Neural progenitor cell (in vitro differentiated cells): ENCODE measurements around the gene BTBD9. TPM values are rescaled to one million over a fixed set of nuclear protein-coding genes. Genes with fewer than 3 reads are reported as not detected.

Source experiments
- DNase-seq: peaks from one replicate; pipeline ENCODE4 v3.0.0-alpha.2; 2016; ENCODE audit warnings: low spot score
- H2AFZ ChIP-seq: fragments of 200-600 bp; sonication (generic); replicated peaks from 2 replicates; pipeline ENCODE4 v1.6.1; 2016; ENCODE audit warnings: antibody characterized with exemption
- H3F3A ChIP-seq: fragments of 200-600 bp; sonication (generic); 2 replicates; pipeline ENCODE4 v1.6.1; 2016; ENCODE audit warnings: antibody characterized with exemption, low read depth
- H3K27ac ChIP-seq: fragments of 200-600 bp; sonication (generic); 2 replicates; pipeline ENCODE4 v1.5.1; 2016; ENCODE audit warnings: mild to moderate bottlenecking
- H3K27me3 ChIP-seq: fragments of 200-600 bp; sonication (generic); 2 replicates; pipeline ENCODE4 v1.6.1; 2016; ENCODE audit warnings: mild to moderate bottlenecking, moderate library complexity
- H3K36me3 ChIP-seq: fragments of 200-600 bp; sonication (generic); 2 replicates; pipeline ENCODE4 v1.5.1; 2016
- H3K4me1 ChIP-seq: fragments of 200-600 bp; sonication (generic); 2 replicates; pipeline ENCODE4 v1.6.1; 2016; ENCODE audit warnings: mixed run types
- H3K4me2 ChIP-seq: fragments of 200-600 bp; sonication (generic); 2 replicates; pipeline ENCODE4 v1.6.1; 2016
- H3K4me3 ChIP-seq: fragments of 200-600 bp; sonication (generic); 2 replicates; pipeline ENCODE4 v1.5.1; 2016
- H3K79me2 ChIP-seq: fragments of 200-600 bp; sonication (generic); 2 replicates; pipeline ENCODE4 v1.6.1; 2016; ENCODE audit warnings: low read depth
- H3K9ac ChIP-seq: fragments of 200-600 bp; sonication (generic); 2 replicates; pipeline ENCODE4 v1.6.1; 2016
- H3K9me3 ChIP-seq: fragments of 200-600 bp; sonication (generic); 2 replicates; pipeline ENCODE4 v1.5.1; 2016; ENCODE audit warnings: low read depth
- H4K20me1 ChIP-seq: fragments of 200-600 bp; sonication (generic); 2 replicates; pipeline ENCODE4 v1.6.1; 2016; ENCODE audit warnings: low read depth
- H3K27ac Mint-ChIP-seq: 3 replicates; pipeline ENCODE4 v1.8.0; 2021; ENCODE audit warnings: mixed read lengths
- H3K27me3 Mint-ChIP-seq: 2 replicates; pipeline ENCODE4 v1.8.0; 2022; ENCODE audit warnings: low read depth, mild to moderate bottlenecking, inconsistent platforms, moderate library complexity, mixed read lengths; ENCODE audit not compliant: insufficient read depth
- H3K36me3 Mint-ChIP-seq: 3 replicates; pipeline ENCODE4 v1.8.0; 2021; ENCODE audit warnings: mixed read lengths
- H3K4me1 Mint-ChIP-seq: 3 replicates; pipeline ENCODE4 v1.8.0; 2021; ENCODE audit warnings: mixed read lengths
- H3K4me3 Mint-ChIP-seq: 3 replicates; pipeline ENCODE4 v1.8.0; 2021; ENCODE audit warnings: mild to moderate bottlenecking, moderate library complexity, mixed read lengths
- H3K9me3 Mint-ChIP-seq: 3 replicates; pipeline ENCODE4 v1.8.0; 2020; ENCODE audit warnings: mixed read lengths
- EZH2 ChIP-seq: fragments of 200-600 bp; sonication (generic); IDR thresholded peaks from 2 replicates; pipeline ENCODE4 v1.6.1; 2017; ENCODE audit warnings: antibody characterized with exemption, mild to moderate bottlenecking, moderate library complexity
- EZH2phosphoT487 ChIP-seq: fragments of 200-600 bp; sonication (generic); IDR thresholded peaks from 2 replicates; pipeline ENCODE4 v1.6.1; 2017; ENCODE audit warnings: antibody characterized with exemption
- total RNA-seq: library from RNA; depleted of rRNA; stranded (reverse); fragments of >200 nt; gene quantifications from 2 replicates; pipeline ENCODE4 v1.2.3, GENCODE V29; 2015; ENCODE audit warnings: low replicate concordance
- TF ChIP-seq, protein P1 (sequence below): fragments of 200-600 bp; sonication (generic); IDR thresholded peaks from 2 replicates; pipeline ENCODE4 v1.5.1; 2017; ENCODE audit warnings: antibody characterized with exemption, mild to moderate bottlenecking

The BTBD9 gene
- total RNA-seq, 1 donor from 2014 or later, result 16.9 TPM

- Histone ChIP-seq H3K4me1 (peaks cover 8% of the 10 kb centered on the region), H3K79me2 (no peaks in the 10 kb centered on the region), H2AFZ (no peak overlapping the region), H3K4me2 (no peak overlapping the region), H3K4me3 (no peak overlapping the region), H3F3A (no peaks in the 10 kb centered on the region), H3K27me3 (no peaks in the 10 kb centered on the region), H3K27ac (no peak overlapping the region), H3K9me3 (no peaks in the 10 kb centered on the region), H4K20me1 (peaks cover 5% of the 10 kb centered on the region), H3K36me3 (no peaks in the 10 kb centered on the region), H3K9ac (no peak overlapping the region)
- H3K4me3 Mint-ChIP-seq, result no peak overlapping the region
- no peaks in the 10 kb centered on the region for H3K36me3 Mint-ChIP-seq
- no peak for DNase-seq
- H3K27ac Mint-ChIP-seq, result no peak overlapping the region
- no peaks in the 10 kb centered on the region for H3K27me3 Mint-ChIP-seq
- H3K9me3 Mint-ChIP-seq, result no peaks in the 10 kb centered on the region
- H3K4me1 Mint-ChIP-seq, result peaks cover 32% of the 10 kb centered on the region
- no peak for TF ChIP-seq EZH2phosphoT487
- TF ChIP-seq, protein P1, sequence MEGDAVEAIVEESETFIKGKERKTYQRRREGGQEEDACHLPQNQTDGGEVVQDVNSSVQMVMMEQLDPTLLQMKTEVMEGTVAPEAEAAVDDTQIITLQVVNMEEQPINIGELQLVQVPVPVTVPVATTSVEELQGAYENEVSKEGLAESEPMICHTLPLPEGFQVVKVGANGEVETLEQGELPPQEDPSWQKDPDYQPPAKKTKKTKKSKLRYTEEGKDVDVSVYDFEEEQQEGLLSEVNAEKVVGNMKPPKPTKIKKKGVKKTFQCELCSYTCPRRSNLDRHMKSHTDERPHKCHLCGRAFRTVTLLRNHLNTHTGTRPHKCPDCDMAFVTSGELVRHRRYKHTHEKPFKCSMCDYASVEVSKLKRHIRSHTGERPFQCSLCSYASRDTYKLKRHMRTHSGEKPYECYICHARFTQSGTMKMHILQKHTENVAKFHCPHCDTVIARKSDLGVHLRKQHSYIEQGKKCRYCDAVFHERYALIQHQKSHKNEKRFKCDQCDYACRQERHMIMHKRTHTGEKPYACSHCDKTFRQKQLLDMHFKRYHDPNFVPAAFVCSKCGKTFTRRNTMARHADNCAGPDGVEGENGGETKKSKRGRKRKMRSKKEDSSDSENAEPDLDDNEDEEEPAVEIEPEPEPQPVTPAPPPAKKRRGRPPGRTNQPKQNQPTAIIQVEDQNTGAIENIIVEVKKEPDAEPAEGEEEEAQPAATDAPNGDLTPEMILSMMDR, result no peak
- TF ChIP-seq EZH2, result no peak
Observed at GRCh38 chr6:38346291-38347079, 293.2 kb downstream of the BTBD9 start.

DNA sequence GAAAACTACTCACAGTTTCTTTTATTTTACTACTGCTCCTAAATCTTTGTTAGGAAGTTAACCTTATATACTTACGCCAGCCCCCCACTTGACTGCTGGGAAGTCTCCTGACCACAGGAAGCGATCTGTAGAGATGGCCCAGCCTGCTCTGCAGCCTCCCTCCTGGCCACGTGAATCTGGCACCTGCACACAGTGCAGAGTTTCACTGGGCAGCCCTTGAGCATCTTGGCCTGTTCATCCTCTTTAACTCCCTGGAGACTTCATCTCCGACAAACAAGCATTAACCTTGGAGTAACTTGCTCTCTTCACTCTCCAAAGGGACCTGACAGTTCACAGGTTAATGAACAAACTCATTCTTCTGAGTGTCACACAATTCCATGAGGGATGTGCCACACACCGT lies 294.1 kb downstream of the BTBD9 start:
- H3K36me3 ChIP-seq, result no peaks in the 10 kb centered on the region
- no peaks in the 10 kb centered on the region for H3K9me3 ChIP-seq
- no peak overlapping the region for H3K4me3 ChIP-seq
- DNase-seq, result no peak
- peaks cover under 1% of the 10 kb centered on the region for H3K4me1 ChIP-seq
- no peaks in the 10 kb centered on the region for H3K27me3 Mint-ChIP-seq
- H2AFZ ChIP-seq, result no peak overlapping the region
- no peak overlapping the region for H3K4me3 Mint-ChIP-seq
- H3K27me3 ChIP-seq, result no peaks in the 10 kb centered on the region
- H3K9ac ChIP-seq, result no peak overlapping the region
- no peaks in the 10 kb centered on the region for H3K36me3 Mint-ChIP-seq
- H4K20me1 ChIP-seq, result no peaks in the 10 kb centered on the region
- no peak overlapping the region for H3K4me2 ChIP-seq
- no peaks in the 10 kb centered on the region for H3K9me3 Mint-ChIP-seq
- TF ChIP-seq, protein P1, result no peak
- TF ChIP-seq EZH2phosphoT487 (no peak), EZH2 (no peak)
- peaks cover 25% of the 10 kb centered on the region for H3K4me1 Mint-ChIP-seq
- H3F3A ChIP-seq, result no peaks in the 10 kb centered on the region
- H3K27ac ChIP-seq, result no peak overlapping the region
- no peaks in the 10 kb centered on the region for H3K79me2 ChIP-seq
- H3K27ac Mint-ChIP-seq, result no peak overlapping the region

GRCh38 chr6:38341496-38341895 lies 298.2 kb downstream of the BTBD9 start:
- Histone ChIP-seq H3K27me3 (no peaks in the 10 kb centered on the region), H3K36me3 (no peaks in the 10 kb centered on the region), H3F3A (no peaks in the 10 kb centered on the region), H3K27ac (no peak overlapping the region), H3K9ac (no peak overlapping the region), H3K79me2 (no peaks in the 10 kb centered on the region), H3K9me3 (no peaks in the 10 kb centered on the region), H2AFZ (no peak overlapping the region), H3K4me1 (no peaks in the 10 kb centered on the region), H3K4me3 (no peak overlapping the region), H3K4me2 (no peak overlapping the region), H4K20me1 (no peaks in the 10 kb centered on the region)
- Mint-ChIP-seq H3K36me3 (no peaks in the 10 kb centered on the region), H3K4me3 (no peak overlapping the region), H3K27me3 (no peaks in the 10 kb centered on the region), H3K9me3 (no peaks in the 10 kb centered on the region), H3K4me1 (peaks cover 12% of the 10 kb centered on the region), H3K27ac (no peak overlapping the region)
- DNase-seq, result no peak
- no peak for TF ChIP-seq EZH2phosphoT487
- TF ChIP-seq EZH2, result no peak
- TF ChIP-seq, protein P1, result no peak
